ENCODE data around the gene WDR37. TPM values are rescaled to one million over a fixed set of nuclear protein-coding genes. Genes with fewer than 3 reads are reported as not detected.

Gene WDR37
- total and polyA plus RNA-seq, 8 donors: 4.6 to 11.6 (median 8.6) TPM

DNA sequence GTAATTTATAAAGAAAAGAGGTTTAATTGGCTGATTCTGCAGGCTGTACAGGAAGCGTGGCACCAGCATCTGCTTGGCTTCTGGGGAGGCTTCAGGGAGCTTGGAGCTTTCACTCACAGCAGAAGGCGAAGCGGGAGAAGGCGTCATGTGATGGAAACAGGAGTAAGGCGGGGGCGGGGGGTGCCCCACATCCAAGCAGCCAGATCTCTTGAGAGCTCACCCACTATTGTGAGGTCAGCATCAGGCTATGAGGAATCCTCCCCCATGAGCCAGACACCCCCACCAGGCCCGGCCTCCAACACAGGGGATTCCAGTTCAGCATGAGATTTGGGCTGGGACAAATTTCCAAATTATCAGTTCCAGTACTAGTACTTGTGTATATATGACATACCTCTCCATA is 46.2 kb downstream of the WDR37 start:
- no peak for FAIRE-seq

DNA sequence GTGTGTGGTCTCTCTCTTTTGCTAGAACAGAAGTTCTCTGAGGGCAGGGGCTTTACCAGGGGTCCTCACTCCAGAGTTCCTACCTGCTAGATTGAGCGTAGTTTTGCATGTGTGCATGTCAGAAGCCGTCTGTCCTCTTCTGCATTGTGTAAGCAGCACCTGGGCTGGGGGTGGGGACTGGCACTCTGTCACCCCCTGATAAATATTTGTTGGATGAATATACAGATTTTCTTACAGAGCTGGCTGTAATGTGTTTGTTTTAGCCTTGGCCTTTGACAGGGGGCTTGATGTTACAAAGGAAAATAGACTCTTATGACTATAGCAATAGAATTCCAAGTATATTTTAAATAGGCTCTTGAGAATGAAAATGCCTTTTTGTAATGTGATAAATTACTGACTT is 46.6 kb downstream of the WDR37 start:
- intact Hi-C loops (cut with DNase I): no loop called here
- TF ChIP-seq, protein P1, sequence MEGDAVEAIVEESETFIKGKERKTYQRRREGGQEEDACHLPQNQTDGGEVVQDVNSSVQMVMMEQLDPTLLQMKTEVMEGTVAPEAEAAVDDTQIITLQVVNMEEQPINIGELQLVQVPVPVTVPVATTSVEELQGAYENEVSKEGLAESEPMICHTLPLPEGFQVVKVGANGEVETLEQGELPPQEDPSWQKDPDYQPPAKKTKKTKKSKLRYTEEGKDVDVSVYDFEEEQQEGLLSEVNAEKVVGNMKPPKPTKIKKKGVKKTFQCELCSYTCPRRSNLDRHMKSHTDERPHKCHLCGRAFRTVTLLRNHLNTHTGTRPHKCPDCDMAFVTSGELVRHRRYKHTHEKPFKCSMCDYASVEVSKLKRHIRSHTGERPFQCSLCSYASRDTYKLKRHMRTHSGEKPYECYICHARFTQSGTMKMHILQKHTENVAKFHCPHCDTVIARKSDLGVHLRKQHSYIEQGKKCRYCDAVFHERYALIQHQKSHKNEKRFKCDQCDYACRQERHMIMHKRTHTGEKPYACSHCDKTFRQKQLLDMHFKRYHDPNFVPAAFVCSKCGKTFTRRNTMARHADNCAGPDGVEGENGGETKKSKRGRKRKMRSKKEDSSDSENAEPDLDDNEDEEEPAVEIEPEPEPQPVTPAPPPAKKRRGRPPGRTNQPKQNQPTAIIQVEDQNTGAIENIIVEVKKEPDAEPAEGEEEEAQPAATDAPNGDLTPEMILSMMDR (IDR thresholded peaks at IDR 0.05): no peak
- no peak for ATAC-seq
- Histone ChIP-seq H3K9me3 (no peaks in the 10 kb centered on the region), H3K27me3 (no peaks in the 10 kb centered on the region), H3K4me3 (no peak overlapping the region), H3K27ac (no peak overlapping the region), H3K4me1 (no peaks in the 10 kb centered on the region), H3K36me3 (peaks cover 0 to 35% (median 6%) of the 10 kb centered on the region in 3 donors)
- 72 to 73% methylated on average over 2 of the region's 2 CpGs for WGBS, 2 donors
- FAIRE-seq: no peak
- peak in 1 of 6 donors; percentile 8 for DNase-seq

More for the DNA sequence above, 46.2 kb downstream of the WDR37 start:
- ATAC-seq (no peak), DNase-seq (peak in 1 of 6 donors; percentile 8)
- 95 to 97% methylated on average over 7 of the region's 7 CpGs for WGBS, 2 donors
- intact Hi-C loops (cut with DNase I): no loop called here
- TF ChIP-seq, protein P1 (IDR thresholded peaks at IDR 0.05): no peak
- no peak overlapping the region for H3K4me3 ChIP-seq
- peaks cover 0 to 35% (median 6%) of the 10 kb centered on the region in 3 donors for H3K36me3 ChIP-seq
- H3K4me1 ChIP-seq: no peaks in the 10 kb centered on the region
- H3K9me3 ChIP-seq: no peaks in the 10 kb centered on the region
- no peak overlapping the region for H3K27ac ChIP-seq
- no peaks in the 10 kb centered on the region for H3K27me3 ChIP-seq

DNA sequence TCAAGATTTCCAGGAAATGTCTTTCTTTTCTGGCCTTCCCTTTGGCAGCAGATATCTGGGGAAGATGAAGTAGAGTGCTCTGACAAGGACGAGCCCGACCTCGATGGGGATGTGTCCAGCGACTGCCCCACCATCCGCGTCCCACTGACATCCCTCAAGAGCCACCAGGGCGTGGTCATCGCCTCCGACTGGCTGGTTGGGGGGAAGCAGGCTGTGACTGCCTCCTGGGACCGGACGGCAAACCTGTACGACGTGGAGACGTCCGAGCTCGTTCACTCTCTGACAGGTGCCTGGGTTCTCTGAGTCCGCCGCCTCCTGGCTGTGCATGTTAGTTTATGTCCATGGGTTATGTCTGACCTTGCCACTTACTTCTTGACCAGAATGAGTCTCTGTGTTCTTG is 47.4 kb downstream of the WDR37 start:
- H3K4me3 ChIP-seq: no peak overlapping the region
- WGBS, 2 donors: 94% methylated on average over 18 of the region's 18 CpGs
- H3K27me3 ChIP-seq: no peaks in the 10 kb centered on the region
- FAIRE-seq: no peak
- H3K27ac ChIP-seq: no peak overlapping the region
- H3K36me3 ChIP-seq: peaks cover 0 to 35% (median 6%) of the 10 kb centered on the region in 3 donors
- no peaks in the 10 kb centered on the region for H3K4me1 ChIP-seq
- TF ChIP-seq, protein P1 (IDR thresholded peaks at IDR 0.05): no peak
- H3K9me3 ChIP-seq: no peaks in the 10 kb centered on the region
- intact Hi-C loops (cut with DNase I): no loop called here
- peak in 1 of 6 donors; percentile 19 for DNase-seq
- ATAC-seq: no peak

DNA sequence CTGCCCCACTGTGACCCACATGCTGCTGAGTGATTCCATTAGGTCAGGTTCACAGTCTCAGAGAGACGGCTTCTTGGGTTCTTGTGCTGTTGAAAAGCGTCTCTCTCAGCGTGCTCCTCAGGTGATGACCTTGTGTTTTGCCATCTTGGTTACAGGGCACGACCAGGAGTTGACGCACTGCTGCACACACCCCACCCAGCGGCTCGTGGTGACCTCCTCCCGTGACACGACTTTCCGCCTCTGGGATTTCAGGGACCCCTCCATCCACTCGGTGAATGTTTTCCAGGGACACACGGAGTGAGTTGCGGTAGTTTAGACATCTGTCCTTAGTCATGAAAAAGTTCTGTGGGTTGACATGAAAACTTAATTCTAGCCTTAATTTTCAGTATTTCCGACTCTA is 48.8 kb downstream of the WDR37 start:
- no peak for FAIRE-seq
- H3K36me3 ChIP-seq: peaks cover 0 to 35% (median 6%) of the 10 kb centered on the region in 3 donors

DNA sequence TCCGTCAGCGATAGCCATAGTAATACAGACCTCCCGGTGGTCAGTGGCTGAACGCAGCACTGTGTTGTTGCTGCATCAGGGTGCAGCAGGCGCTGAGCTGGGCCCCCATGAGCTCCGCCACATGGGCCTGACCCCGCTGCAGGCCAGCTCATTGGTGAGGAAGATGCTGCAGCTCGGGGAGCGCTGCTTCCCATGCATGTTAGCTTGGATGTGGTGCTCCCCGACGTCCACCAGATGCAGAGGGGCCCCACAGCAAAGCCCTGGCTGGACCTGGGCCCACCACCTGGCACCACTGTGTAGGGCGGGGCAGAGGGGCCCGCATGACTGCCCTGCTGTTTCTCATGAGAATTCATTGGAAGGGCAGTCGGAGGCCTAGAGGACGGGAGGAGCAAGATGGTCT is 50.8 kb downstream of the WDR37 start:
- FAIRE-seq (no peak), DNase-seq (peak in 1 of 6 donors; percentile 32), ATAC-seq (no peak)
- TF ChIP-seq, protein P1 (IDR thresholded peaks at IDR 0.05): no peak
- Histone ChIP-seq H3K4me1 (no peaks in the 10 kb centered on the region), H3K4me3 (no peak overlapping the region), H3K36me3 (peaks cover 0 to 38% (median 6%) of the 10 kb centered on the region in 3 donors), H3K27me3 (no peaks in the 10 kb centered on the region), H3K27ac (no peak overlapping the region), H3K9me3 (no peaks in the 10 kb centered on the region)
- 92 to 93% methylated on average over 15 of the region's 15 CpGs for WGBS, 2 donors
- intact Hi-C loops (cut with DNase I): no loop called here

More for the DNA sequence above, 48.8 kb downstream of the WDR37 start:
- intact Hi-C loops (cut with DNase I): no loop called here
- WGBS, 2 donors: 94 to 97% methylated on average over 14 of the region's 14 CpGs
- no peaks in the 10 kb centered on the region for H3K4me1 ChIP-seq
- no peak for ATAC-seq
- TF ChIP-seq, protein P1 (IDR thresholded peaks at IDR 0.05): no peak
- no peaks in the 10 kb centered on the region for H3K9me3 ChIP-seq
- no peak overlapping the region for H3K4me3 ChIP-seq
- DNase-seq: peak in 1 of 6 donors; percentile 21
- H3K27ac ChIP-seq: no peak overlapping the region
- H3K27me3 ChIP-seq: no peaks in the 10 kb centered on the region

Measured in pancreas (tissue), 10 donors.